ENCODE measurements around the gene MYRIP.

MYRIP gene

DNA sequence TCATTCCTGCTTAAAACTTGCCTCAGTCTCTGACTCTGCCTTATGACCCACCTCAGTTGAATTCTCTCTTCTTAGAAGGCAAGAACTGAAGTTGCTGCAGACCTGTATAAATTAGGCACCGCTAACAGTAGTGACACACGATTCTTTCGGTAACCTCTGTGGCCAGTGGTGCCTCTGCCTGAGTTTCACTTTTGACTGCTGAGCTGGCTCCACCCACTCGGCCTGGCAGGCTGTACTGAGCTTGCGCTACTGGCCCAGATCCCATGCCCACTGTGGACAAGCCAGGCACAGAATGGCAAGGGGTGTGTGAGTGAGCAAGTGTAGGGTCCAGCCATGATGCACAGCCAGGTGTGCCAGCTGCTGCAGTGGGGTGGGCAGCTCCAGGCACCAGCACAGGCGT lies 481.0 kb downstream of the MYRIP start:
- peak; percentile 21 for DNase-seq (ENCODE audit: low spot score)

DNA sequence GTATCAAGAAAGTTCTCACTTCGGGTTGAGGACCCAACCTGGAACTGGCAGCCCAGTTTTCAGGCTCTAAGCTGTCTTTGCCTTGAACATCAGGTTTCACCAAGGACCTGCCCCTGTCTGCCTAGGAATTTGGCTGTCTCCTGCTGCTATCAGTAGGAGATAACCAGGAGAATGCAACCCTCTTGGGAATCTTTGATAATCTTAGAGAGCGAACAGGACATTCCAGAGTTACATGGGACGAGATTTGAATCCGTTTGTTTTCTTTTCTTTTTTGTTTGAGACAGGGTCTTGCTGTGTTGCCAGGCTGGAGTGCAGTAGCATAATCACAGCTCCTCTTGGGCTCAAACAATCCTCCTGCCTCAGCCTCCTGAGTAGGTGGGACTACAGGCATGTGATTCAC lies 482.1 kb downstream of the MYRIP start:
- no peak for DNase-seq (ENCODE audit: low spot score)

DNA sequence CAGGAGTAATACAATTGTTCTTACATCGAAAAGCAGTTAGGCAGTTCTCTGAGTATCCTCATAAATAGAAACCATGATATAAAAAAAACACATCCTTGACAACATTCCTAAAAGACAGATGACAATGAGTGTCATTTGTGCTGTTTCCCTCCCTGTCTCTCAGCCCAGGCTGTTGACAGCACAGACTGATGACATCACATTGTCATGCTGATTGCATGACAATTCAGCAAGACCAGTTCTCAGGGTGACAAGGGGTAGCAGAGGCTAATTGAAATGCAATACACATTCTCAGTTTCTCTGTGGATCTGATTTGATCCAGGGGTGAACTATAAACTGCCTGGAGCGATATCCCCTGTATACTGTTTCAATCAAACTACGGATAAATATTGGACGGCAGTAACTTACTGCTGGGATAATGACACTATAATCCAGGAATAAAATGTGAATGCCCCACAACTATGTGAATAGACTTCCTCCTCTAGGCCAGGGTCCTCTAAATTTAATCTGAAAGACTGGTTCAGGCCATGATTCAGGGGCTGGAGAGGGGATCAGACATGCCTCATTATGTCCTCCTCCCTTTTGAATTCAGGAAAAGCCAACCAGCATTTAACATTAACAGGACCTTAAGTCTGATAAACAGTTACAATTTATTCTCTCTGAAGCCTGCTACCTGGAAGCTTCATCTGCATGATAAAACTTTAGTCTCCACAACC lies 483.4 kb downstream of the MYRIP start:
- no peak for DNase-seq (ENCODE audit: low spot score)

DNA sequence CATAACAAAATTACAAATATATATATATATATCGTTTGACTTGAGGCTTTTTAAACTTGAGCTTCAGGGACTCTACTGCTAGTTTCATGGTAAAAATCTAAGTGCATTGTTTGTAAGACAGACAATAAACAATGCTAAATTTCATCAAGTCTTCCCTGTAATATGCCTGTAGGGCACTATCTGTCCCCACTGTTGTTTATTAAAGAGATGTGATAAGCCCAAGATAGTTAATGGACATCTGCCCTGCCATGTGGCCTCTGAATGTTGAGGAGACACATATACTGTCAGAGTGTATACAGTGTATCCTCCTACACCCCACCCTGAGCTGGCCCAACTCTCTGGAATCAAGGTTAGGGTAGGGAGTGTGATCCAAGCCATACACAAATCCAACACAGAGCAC lies 485.0 kb downstream of the MYRIP start:
- DNase-seq (ENCODE audit: low spot score), result no peak

DNA sequence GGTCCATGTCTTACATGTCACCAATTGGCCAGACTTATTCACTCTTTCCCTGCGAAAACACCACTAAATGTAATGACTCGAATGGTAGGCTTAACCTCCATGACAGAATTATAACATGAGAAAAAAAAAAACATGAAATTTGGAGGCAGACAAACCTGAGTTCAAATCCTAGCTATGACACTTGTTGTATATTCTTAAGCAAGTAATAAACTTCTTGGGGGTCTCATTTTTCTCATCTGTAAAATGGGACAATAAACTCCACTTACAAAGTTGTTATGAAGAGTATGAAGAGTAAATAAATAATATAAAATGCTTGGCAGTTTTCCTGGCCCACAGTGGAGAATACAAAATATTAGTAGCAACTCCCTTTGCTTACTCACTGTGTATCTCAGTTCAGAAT lies 488.7 kb downstream of the MYRIP start:
- DNase-seq (ENCODE audit: low spot score), result no peak

DNA sequence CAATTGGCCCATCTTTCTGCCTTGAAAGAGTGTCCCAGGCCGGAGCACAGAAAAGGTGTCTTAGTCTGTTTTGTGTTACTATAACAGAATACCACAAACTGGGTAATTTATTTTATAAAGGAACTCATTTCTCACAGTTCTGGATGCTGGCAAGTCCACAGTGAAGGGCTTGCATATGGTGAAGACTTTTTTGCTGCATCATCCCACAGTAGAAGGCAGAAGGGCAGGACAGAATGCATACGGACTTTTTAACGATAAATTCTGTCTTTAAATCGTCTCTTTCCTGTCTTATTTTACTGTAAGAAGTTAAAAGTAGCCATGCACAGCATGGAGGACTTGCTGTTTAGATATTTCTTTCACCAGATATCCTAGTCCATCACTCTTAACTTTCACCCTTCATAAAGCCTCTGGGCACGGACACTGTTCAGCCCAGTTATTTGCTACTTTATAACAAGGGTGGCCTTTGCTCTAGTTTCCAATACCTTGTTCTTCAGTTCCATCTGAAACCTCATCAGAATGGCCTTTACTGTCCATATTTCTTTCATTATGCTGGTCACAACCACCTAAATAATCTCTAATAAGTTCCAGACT lies 489.8 kb downstream of the MYRIP start:
- no peak for DNase-seq (ENCODE audit: low spot score)

DNA sequence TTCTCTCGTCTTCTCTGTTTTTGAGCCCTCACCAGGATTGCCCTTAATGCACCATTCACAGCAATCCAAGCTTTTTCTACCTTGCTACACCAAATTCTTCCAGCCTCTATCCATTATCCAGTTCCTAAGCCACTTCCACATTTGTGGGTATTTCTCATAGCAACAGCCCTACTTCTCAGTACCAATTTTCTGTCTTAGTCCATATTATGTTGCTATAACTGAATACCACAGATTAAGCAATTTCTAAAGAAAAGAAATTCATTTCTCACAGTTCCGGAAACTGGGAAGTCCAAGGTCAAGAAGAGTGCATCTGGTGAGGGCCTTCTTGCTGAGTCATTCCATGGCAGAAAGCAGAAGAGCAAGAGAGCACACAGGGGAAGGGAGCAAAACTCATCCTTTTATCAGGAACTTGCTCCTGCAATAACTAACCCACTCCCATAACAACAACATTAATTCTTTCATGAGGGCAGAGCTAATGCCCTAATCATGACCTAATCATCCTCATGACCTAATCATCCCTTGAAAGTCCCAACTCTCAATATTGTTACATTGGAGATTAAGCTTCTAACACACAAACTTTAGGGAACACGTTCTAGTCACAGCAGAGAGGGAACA lies 490.4 kb downstream of the MYRIP start:
- DNase-seq (ENCODE audit: low spot score), result peak; percentile 4

DNA sequence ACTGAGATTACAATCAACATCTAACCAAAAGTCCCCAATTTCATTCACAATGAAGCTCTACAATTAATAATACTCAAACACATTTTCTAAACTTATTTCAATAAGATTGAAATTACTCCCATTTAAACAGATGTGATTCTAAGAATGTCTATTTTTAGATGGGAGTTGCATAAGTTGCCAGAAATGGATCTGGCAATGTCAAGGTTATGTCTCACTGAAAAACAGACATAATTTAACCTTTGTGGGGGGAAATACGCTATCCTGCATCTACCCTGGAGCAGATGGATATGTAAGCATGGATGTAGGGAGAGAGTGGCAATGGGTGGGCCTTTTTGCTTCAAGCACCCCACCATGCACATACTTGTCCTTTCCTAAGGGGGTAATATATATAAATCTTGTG lies 493.4 kb downstream of the MYRIP start:
- no peak for DNase-seq (ENCODE audit: low spot score)

DNA sequence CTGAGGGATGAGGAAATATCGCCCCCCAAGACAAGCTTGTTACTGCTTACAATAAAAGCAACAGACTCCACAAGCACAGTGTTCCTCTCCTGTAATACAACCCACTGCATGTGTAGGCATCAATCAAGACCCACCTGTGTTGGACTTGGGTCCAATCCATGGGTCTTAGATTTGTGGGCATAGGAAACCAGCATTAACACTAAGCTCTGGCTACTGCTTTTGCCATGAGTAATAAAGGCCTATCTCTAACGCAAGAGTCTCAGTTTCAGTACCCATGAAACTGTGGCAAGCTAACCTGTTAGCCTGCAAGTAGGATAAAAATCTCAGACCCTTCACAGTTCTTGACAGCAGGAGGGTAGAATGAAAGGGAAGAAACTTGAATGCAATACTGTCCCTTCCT lies 494.9 kb downstream of the MYRIP start:
- DNase-seq (ENCODE audit: low spot score), result no peak

DNA sequence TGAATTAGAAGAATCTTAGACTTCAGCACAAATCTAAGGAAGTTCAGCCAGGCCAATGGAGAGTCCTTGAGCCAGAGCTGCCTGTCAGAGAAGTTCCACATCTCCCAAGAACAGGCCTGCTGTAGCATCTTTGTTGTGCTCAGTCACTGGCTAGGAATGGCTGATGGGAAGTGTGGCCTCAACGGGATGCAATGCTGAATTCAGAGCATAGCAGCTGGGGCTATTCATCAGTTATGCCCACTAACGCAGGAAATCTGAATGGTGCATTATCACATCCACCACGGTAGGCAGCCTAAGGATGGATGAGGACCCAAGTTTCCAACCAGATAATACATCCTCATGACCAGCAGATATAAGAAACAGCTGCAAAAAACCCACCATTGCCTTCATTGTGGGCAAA lies 496.9 kb downstream of the MYRIP start:
- no peak for DNase-seq (ENCODE audit: low spot score)

DNA sequence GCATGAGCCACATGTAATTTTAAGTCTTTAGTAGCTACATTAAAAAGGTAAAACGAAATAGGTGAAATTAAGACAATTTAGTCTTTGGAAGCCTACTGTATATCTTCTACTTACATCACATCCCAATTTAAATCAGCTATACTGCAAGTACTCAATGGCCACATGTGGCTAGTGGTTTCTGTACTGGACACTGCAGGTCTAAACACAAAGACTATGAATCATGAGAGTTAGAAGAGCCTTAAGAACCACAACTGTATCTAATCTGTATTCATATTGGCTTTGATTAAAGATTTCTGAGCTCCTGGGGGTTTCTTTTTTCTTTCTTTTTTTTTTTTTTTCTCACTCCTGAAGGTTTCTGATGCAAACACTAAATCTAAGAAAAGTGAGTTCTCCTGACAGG lies 497.8 kb downstream of the MYRIP start:
- DNase-seq (ENCODE audit: low spot score), result no peak

DNA sequence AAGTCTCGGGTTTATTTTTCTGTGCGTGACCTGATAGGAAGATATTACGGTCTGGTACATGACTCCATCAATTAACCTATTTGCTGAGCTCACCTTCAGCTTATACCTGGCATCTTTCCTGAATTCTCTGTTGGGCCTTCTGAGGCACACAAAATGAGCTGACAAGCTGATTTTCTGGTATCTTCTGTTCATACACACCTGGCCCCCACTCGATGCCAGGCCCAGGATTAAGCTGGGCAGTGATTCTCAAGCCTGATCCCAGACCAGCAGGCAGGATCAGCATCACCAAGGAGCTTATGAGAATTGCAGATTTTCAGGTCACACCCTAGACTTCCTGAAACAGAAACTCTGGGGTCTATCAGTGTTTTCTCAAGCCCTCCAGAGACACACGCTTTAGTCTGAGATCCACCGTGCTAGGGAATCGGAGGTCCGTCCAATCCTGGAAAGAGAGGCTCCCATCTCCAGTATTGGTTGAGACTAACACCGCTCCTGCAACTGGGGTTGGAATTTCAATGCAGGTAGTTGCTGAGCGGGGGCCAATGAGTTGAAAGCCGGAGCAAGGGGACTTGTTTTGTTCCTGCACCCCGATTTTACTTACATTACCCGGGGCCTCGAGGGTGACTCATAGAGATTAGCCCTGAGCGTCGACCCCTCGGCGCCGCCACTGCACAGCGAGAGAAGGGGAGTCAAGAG lies 499.5 kb downstream of the MYRIP start:
- DNase-seq (ENCODE audit: low spot score), result no peak

DNA sequence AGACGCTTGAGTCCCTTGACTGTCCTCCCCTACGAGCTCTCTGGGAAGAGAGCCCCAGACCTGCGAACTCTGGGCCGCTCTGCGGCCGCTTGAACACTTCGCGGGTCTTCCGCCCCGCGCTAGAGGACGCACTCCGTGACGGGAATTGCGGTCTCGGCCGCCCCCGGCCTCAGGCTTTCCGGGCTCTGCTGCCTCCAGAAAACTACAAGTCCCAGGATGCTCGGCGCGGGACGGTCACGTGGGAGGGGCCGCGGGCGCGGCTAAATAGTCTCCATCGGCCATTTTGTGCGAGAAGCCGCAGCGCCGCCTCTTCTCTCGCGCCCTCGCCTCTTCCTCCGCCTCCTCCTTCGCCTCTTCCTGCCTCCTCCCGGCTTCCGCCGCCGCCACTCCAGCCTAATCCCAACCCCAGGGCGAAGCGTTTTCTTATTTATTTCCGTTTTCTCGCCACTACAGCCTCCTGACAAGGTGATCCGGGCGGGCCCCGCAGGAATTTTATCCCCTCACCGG lies 500.1 kb downstream of the MYRIP start, which contains the start of gene EIF1B:
EIF1B (plus strand) TSS at position 290 of the 507 bp plus-strand sequence. CDS start 235 bp downstream, outside the sequence.
- peak; percentile 98 for DNase-seq (ENCODE audit: low spot score)
